HG02588 (cell line): ENCODE results near the gene CA5A.

Source experiments
- ATAC-seq: cut with Tn5 transposase; IDR thresholded peaks from one replicate; pipeline ENCODE4 v1.9.1; 2021; ENCODE audit warnings: mild to moderate bottlenecking, moderate library complexity; ENCODE audit not compliant: unreplicated experiment

CA5A gene

GRCh38 chr16:87964049-87964659 is 27.8 kb upstream of the CA5A start:
- no peak for ATAC-seq

GRCh38 chr16:87963400-87963799 is 27.1 kb upstream of the CA5A start:
- no peak for ATAC-seq

- ATAC-seq, result no peak
These were observed 25.3 kb upstream of the CA5A start for GRCh38 chr16:87961623-87962022.

GRCh38 chr16:87960852-87961251 is 24.5 kb upstream of the CA5A start:
- ATAC-seq, result no peak

GRCh38 chr16:87960296-87960695 is 24.0 kb upstream of the CA5A start:
- ATAC-seq, result no peak

GRCh38 chr16:87959391-87959990 is 23.2 kb upstream of the CA5A start:
- ATAC-seq, result no peak

GRCh38 chr16:87958632-87959031 is 22.3 kb upstream of the CA5A start:
- ATAC-seq, result no peak

GRCh38 chr16:87957296-87958094 is 21.2 kb upstream of the CA5A start:
- ATAC-seq, result no peak

GRCh38 chr16:87956365-87957231 is 20.3 kb upstream of the CA5A start:
- ATAC-seq, result no peak

GRCh38 chr16:87956098-87956364 is 19.7 kb upstream of the CA5A start:
- ATAC-seq, result no peak

- ATAC-seq, result no peak
These were observed 19.2 kb upstream of the CA5A start for GRCh38 chr16:87955302-87956097.

- no peak for ATAC-seq
These were observed 18.5 kb upstream of the CA5A start for GRCh38 chr16:87954826-87955225.

GRCh38 chr16:87954361-87954760 is 18.0 kb upstream of the CA5A start:
- ATAC-seq, result no peak

GRCh38 chr16:87953308-87954215 is 17.2 kb upstream of the CA5A start:
- ATAC-seq, result no peak

GRCh38 chr16:87952751-87953150 is 16.4 kb upstream of the CA5A start:
- ATAC-seq, result no peak

GRCh38 chr16:87951552-87952538 is 15.5 kb upstream of the CA5A start:
- peak; percentile 4 for ATAC-seq

- peak; percentile 78 for ATAC-seq
These were observed 14.6 kb upstream of the CA5A start, which contains the start of gene BANP for GRCh38 chr16:87950765-87951551. BANP (plus strand) TSS chr16:87951434; CDS start chr16:87975116, 23,682 bp downstream.
